HG03378 (cell line): ENCODE measurements around the gene ACOXL.
"Not testable (repeated sequence)": the region's sequence is repeated elsewhere in the genome, so short reads cannot be mapped to it uniquely, and the experiment has no call there.

ENCODE experiments used
- ATAC-seq: cut with Tn5 transposase; IDR thresholded peaks from one replicate; pipeline ENCODE4 v1.9.1; 2021; ENCODE audit warnings: mild to moderate bottlenecking, moderate library complexity; ENCODE audit not compliant: unreplicated experiment

ACOXL gene

GRCh38 chr2:110959198-110959597, 226.8 kb downstream of the ACOXL start:
- ATAC-seq: no peak

- ATAC-seq: no peak
Observed at GRCh38 chr2:110960281-110960680, 227.9 kb downstream of the ACOXL start.

GRCh38 chr2:110960954-110961353, 228.6 kb downstream of the ACOXL start:
- no peak for ATAC-seq

- not testable (repeated sequence) for ATAC-seq
Observed at GRCh38 chr2:110961643-110962042, 229.3 kb downstream of the ACOXL start.

- ATAC-seq: no peak
Observed at GRCh38 chr2:110969696-110970095, 237.3 kb downstream of the ACOXL start.

GRCh38 chr2:110970201-110970600, 237.8 kb downstream of the ACOXL start:
- no peak for ATAC-seq

- no peak for ATAC-seq
Observed at GRCh38 chr2:110971811-110972210, 239.4 kb downstream of the ACOXL start.

GRCh38 chr2:110973262-110973661, 240.9 kb downstream of the ACOXL start:
- ATAC-seq: no peak

- no peak for ATAC-seq
Observed at GRCh38 chr2:110977403-110977802, 245.0 kb downstream of the ACOXL start.

- no peak for ATAC-seq
Observed at GRCh38 chr2:110978148-110978547, 245.8 kb downstream of the ACOXL start.

GRCh38 chr2:110978756-110979470, 246.5 kb downstream of the ACOXL start:
- no peak for ATAC-seq

- ATAC-seq: no peak
Observed at GRCh38 chr2:110979471-110980338, 247.3 kb downstream of the ACOXL start.

GRCh38 chr2:110980339-110981062, 248.1 kb downstream of the ACOXL start:
- no peak for ATAC-seq

GRCh38 chr2:110983133-110983532, 250.8 kb downstream of the ACOXL start:
- no peak for ATAC-seq

GRCh38 chr2:110984694-110985490, 252.5 kb downstream of the ACOXL start:
- ATAC-seq: no peak

GRCh38 chr2:110990440-110990839, 258.1 kb downstream of the ACOXL start:
- ATAC-seq: no peak

- no peak for ATAC-seq
Observed at GRCh38 chr2:110991911-110992310, 259.5 kb downstream of the ACOXL start.

- ATAC-seq: no peak
Observed at GRCh38 chr2:110992886-110993285, 260.5 kb downstream of the ACOXL start.

- ATAC-seq: no peak
Observed at GRCh38 chr2:110993557-110994231, 261.3 kb downstream of the ACOXL start.
